SKM-1 (cell line): ENCODE data around the gene ASPSCR1.

Experiments used
- DNase-seq: peaks from one replicate; lab custom pipeline; 2025; ENCODE audit not compliant: unreplicated experiment; lab: John Stamatoyannopoulos, UW

Gene ASPSCR1

GRCh38 chr17:81998691-81999438 lies 21.4 kb downstream of the ASPSCR1 start:
- no peak for DNase-seq

GRCh38 chr17:81999587-81999975 lies 22.2 kb downstream of the ASPSCR1 start:
- DNase-seq = no peak

- DNase-seq = no peak
Observed at GRCh38 chr17:81999976-82000802, 22.8 kb downstream of the ASPSCR1 start.

GRCh38 chr17:82000803-82001570 lies 23.6 kb downstream of the ASPSCR1 start:
- DNase-seq = no peak

- no peak for DNase-seq
Observed at GRCh38 chr17:82001571-82002056, 24.2 kb downstream of the ASPSCR1 start.

- no peak for DNase-seq
Observed at GRCh38 chr17:82003411-82004381, 26.3 kb downstream of the ASPSCR1 start.

- DNase-seq = no peak
Observed at GRCh38 chr17:82004517-82005455, 27.4 kb downstream of the ASPSCR1 start.

- DNase-seq = no peak
Observed at GRCh38 chr17:82005701-82006348, 28.4 kb downstream of the ASPSCR1 start.

GRCh38 chr17:82006468-82007227 lies 29.2 kb downstream of the ASPSCR1 start:
- DNase-seq = no peak

- no peak for DNase-seq
Observed at GRCh38 chr17:82007228-82007494, 29.7 kb downstream of the ASPSCR1 start.

GRCh38 chr17:82007495-82008257 lies 30.2 kb downstream of the ASPSCR1 start:
- no peak for DNase-seq

- DNase-seq = no peak
Observed at GRCh38 chr17:82008258-82008940, 31.0 kb downstream of the ASPSCR1 start.

- DNase-seq = no peak
Observed at GRCh38 chr17:82008941-82009405, 31.5 kb downstream of the ASPSCR1 start.

- no peak for DNase-seq
Observed at GRCh38 chr17:82009413-82009812, 32.0 kb downstream of the ASPSCR1 start.

GRCh38 chr17:82010575-82011525 lies 33.4 kb downstream of the ASPSCR1 start:
- no peak for DNase-seq
